K562 (cell line): ENCODE results near the gene CRYBG2. TPM values are rescaled to one million over a fixed set of nuclear protein-coding genes. Genes with fewer than 3 reads are reported as not detected.

Source experiments
- CBFB ChIP-seq: sonication (generic); formaldehyde crosslinking; IDR thresholded peaks from 2 replicates; pipeline ENCODE4 v1.4.0; 2020; ENCODE audit warnings: mild to moderate bottlenecking, missing genetic modification reagents
- CHD1 ChIP-seq: fragments of 200-600 bp; sonication (generic); IDR thresholded peaks from one replicate; pipeline ENCODE4 v1.6.1; 2012; ENCODE audit warnings: mild to moderate bottlenecking, moderate library complexity, low read length, inconsistent platforms
- ESRRB ChIP-seq: fragments of 250-450 bp; sonication (Bioruptor Pico); IDR thresholded peaks from 2 replicates; pipeline ENCODE4 v1.5.0; 2020; ENCODE audit warnings: mild to moderate bottlenecking, moderate library complexity, borderline replicate concordance
- FIP1L1 ChIP-seq: fragments of 200-400 bp; formaldehyde crosslinking; IDR thresholded peaks from 2 replicates; pipeline ENCODE4 v1.6.1; 2018; ENCODE audit warnings: mild to moderate bottlenecking, low read depth, low read length; ENCODE audit not compliant: poor library complexity, severe bottlenecking
- GTF2E2 ChIP-seq: fragments of 200-800 bp; sonication (Bioruptor generic); IDR thresholded peaks from 2 replicates; pipeline ENCODE4 v1.6.1; 2016; ENCODE audit warnings: missing genetic modification characterization, missing compliant biosample characterization
- SMAD1 ChIP-seq: fragments of 150-350 bp; IDR thresholded peaks from 2 replicates; pipeline ENCODE4 v1.6.1; 2014; ENCODE audit warnings: low read length, low read depth; ENCODE audit not compliant: partially characterized antibody
- TCFL5 ChIP-seq: fragments of 250-450 bp; sonication (Bioruptor Pico); conservative IDR thresholded peaks from 2 replicates; pipeline ENCODE4 v1.6.1; 2021; ENCODE audit warnings: mild to moderate bottlenecking, moderate library complexity, matching md5 sums
- ZNF274 ChIP-seq: IDR thresholded peaks from 2 replicates; pipeline ENCODE4 v1.6.1; 2011; ENCODE audit warnings: low read depth, mild to moderate bottlenecking, low read length, moderate library complexity, borderline replicate concordance
- ZNF384 ChIP-seq: IDR thresholded peaks from 2 replicates; pipeline ENCODE4 v1.6.1; 2012; ENCODE audit warnings: low read depth, low read length, improper control_type of control experiment
- polyA plus RNA-seq, 8 experiments: library from polyadenylated mRNA; depleted of rRNA in 4 of 8; stranded (reverse) in 5 of 8; unstranded in 3 of 8; fragments of >200 nt; fragmentation: Nextera tagmentation in 2 of 8; fragmentation: Illumina TruSeq in 1 of 8; extraction: Ambion mirVana in 2 of 8; extraction: Trizol in 1 of 8; gene quantifications; 2 replicates each; pipeline versions ENCODE4 v1.2.1 to v1.2.3, GENCODE V29; 2011 to 2014; ENCODE audit warnings: inconsistent platforms in 1 of 8, missing spikeins in 1 of 8
- total RNA-seq, 7 experiments: library from RNA; depleted of rRNA in 6 of 7; stranded (reverse); fragments of >200 nt in 6 of 7; fragmentation: Illumina TruSeq in 2 of 7; extraction: Trizol in 2 of 7; gene quantifications; 2 replicates each; pipeline versions ENCODE4 v1.2.1 to v1.2.3, GENCODE V29; 2011 to 2021; ENCODE audit warnings: low replicate concordance in 1 of 7
- TF ChIP-seq, protein P1 (sequence below): sonication (generic); formaldehyde crosslinking; IDR thresholded peaks from 2 replicates; pipeline ENCODE4 v1.9.0; 2022; ENCODE audit warnings: mild to moderate bottlenecking, missing genetic modification reagents
- TF ChIP-seq, protein P2 (sequence below): sonication (generic); formaldehyde crosslinking; IDR thresholded peaks from 2 replicates; pipeline ENCODE4 v1.8.1; 2023; ENCODE audit warnings: mild to moderate bottlenecking, missing genetic modification reagents
- TF ChIP-seq, protein P3 (sequence below): sonication (generic); formaldehyde crosslinking; IDR thresholded peaks from 2 replicates; pipeline ENCODE4 v1.8.0; 2022; ENCODE audit warnings: mild to moderate bottlenecking, missing genetic modification reagents, borderline replicate concordance
- TF ChIP-seq, protein P4 (sequence below): fragments of 250-450 bp; sonication (Bioruptor Pico); IDR thresholded peaks from 2 replicates; pipeline ENCODE4 v1.5.0; 2021; ENCODE audit warnings: mild to moderate bottlenecking, moderate library complexity
- TF ChIP-seq, protein P5 (sequence below), 2 experiments: IDR thresholded peaks; 2 replicates each; pipeline ENCODE4 v1.6.1; 2011; ENCODE audit warnings: borderline replicate concordance in 1 of 2, control low read depth in 1 of 2, low read depth in 1 of 2, low read length in 1 of 2, mild to moderate bottlenecking in 1 of 2, mixed read lengths in 1 of 2, moderate library complexity in 1 of 2; ENCODE audit not compliant: insufficient read depth in 1 of 2, insufficient read length in 1 of 2, poor library complexity in 1 of 2, severe bottlenecking in 1 of 2; ENCODE audit errors: extremely low read depth in 1 of 2

CRYBG2 gene
- total and polyA plus RNA-seq, 9 of the 15 experiments (the other 6 are each of a cell fraction or from before 2014, with no cell fraction given), result 0.39 to 8.5 (median 3.7) TPM

DNA sequence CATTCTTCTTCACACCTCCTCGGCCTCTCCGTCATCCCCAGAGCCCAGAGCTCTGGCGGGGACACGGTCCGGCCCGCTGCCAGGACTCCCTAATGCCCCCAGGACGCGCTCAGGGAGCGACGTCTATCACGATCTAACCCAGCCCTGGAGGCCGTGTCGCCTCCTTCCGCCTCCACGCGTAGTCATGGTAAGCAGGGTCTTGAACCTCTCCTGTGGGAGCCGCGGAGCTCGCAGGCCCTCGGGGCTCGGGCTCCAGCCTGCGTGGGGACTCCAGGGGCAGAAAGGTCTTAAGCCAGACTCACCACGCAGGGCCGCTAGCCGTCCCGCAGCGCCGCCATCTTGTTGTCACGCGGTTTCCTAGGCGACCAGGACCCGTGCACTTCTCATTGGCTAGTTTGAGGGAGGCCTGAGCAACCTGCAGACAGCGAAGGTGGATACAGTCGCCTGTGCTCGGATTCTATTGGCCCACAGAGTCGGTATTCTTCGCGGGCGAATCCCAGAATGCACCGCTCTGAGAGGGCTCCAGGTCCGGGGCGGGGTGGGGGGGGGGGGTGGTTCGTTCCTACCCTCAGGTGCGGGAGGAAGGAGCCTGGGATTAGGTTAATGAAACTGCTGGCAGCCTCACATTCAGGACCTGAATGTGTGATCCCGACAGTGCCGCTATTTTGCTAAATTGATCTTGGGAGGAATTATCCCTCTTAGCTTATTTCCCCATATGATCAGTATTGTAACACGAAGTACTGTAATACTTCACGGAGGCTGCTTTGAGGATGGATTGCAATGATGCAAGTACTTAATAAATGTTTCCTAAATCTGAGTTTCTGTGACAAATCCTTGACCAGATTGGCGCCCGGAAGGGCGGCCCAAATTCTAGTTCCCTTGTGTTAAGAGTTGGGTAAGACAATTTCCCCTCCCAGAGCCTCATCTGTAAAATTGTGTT lies 47.4 kb downstream of the CRYBG2 start, which contains the start of gene UBXN11 (continued):
- TF ChIP-seq, protein P1, sequence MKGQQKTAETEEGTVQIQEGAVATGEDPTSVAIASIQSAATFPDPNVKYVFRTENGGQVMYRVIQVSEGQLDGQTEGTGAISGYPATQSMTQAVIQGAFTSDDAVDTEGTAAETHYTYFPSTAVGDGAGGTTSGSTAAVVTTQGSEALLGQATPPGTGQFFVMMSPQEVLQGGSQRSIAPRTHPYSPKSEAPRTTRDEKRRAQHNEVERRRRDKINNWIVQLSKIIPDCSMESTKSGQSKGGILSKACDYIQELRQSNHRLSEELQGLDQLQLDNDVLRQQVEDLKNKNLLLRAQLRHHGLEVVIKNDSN (CRISPR knock-in tag), result 0 out of 2 replicates have a peak, but pooled peaks have one; percentile 7
- TF ChIP-seq CHD1 (no peak), TCFL5 (no peak), ESRRB (CRISPR knock-in tag) (no peak), SMAD1 (no peak), GTF2E2 (0 out of 2 replicates have a peak, but pooled peaks have one; percentile 46), ZNF274 (no peak), ZNF384 (no peak), CBFB (CRISPR knock-in tag) (no peak; the same call in 1 of the 2 replicates), FIP1L1 (no peak)
- TF ChIP-seq, protein P2, sequence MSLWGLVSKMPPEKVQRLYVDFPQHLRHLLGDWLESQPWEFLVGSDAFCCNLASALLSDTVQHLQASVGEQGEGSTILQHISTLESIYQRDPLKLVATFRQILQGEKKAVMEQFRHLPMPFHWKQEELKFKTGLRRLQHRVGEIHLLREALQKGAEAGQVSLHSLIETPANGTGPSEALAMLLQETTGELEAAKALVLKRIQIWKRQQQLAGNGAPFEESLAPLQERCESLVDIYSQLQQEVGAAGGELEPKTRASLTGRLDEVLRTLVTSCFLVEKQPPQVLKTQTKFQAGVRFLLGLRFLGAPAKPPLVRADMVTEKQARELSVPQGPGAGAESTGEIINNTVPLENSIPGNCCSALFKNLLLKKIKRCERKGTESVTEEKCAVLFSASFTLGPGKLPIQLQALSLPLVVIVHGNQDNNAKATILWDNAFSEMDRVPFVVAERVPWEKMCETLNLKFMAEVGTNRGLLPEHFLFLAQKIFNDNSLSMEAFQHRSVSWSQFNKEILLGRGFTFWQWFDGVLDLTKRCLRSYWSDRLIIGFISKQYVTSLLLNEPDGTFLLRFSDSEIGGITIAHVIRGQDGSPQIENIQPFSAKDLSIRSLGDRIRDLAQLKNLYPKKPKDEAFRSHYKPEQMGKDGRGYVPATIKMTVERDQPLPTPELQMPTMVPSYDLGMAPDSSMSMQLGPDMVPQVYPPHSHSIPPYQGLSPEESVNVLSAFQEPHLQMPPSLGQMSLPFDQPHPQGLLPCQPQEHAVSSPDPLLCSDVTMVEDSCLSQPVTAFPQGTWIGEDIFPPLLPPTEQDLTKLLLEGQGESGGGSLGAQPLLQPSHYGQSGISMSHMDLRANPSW (CRISPR knock-in tag), result peak; percentile 86; the same call in 1 of the 2 replicates
- TF ChIP-seq, protein P3, sequence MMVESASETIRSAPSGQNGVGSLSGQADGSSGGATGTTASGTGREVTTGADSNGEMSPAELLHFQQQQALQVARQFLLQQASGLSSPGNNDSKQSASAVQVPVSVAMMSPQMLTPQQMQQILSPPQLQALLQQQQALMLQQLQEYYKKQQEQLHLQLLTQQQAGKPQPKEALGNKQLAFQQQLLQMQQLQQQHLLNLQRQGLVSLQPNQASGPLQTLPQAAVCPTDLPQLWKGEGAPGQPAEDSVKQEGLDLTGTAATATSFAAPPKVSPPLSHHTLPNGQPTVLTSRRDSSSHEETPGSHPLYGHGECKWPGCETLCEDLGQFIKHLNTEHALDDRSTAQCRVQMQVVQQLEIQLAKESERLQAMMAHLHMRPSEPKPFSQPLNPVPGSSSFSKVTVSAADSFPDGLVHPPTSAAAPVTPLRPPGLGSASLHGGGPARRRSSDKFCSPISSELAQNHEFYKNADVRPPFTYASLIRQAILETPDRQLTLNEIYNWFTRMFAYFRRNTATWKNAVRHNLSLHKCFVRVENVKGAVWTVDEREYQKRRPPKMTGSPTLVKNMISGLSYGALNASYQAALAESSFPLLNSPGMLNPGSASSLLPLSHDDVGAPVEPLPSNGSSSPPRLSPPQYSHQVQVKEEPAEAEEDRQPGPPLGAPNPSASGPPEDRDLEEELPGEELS (CRISPR knock-in tag), result no peak
- TF ChIP-seq, protein P4, sequence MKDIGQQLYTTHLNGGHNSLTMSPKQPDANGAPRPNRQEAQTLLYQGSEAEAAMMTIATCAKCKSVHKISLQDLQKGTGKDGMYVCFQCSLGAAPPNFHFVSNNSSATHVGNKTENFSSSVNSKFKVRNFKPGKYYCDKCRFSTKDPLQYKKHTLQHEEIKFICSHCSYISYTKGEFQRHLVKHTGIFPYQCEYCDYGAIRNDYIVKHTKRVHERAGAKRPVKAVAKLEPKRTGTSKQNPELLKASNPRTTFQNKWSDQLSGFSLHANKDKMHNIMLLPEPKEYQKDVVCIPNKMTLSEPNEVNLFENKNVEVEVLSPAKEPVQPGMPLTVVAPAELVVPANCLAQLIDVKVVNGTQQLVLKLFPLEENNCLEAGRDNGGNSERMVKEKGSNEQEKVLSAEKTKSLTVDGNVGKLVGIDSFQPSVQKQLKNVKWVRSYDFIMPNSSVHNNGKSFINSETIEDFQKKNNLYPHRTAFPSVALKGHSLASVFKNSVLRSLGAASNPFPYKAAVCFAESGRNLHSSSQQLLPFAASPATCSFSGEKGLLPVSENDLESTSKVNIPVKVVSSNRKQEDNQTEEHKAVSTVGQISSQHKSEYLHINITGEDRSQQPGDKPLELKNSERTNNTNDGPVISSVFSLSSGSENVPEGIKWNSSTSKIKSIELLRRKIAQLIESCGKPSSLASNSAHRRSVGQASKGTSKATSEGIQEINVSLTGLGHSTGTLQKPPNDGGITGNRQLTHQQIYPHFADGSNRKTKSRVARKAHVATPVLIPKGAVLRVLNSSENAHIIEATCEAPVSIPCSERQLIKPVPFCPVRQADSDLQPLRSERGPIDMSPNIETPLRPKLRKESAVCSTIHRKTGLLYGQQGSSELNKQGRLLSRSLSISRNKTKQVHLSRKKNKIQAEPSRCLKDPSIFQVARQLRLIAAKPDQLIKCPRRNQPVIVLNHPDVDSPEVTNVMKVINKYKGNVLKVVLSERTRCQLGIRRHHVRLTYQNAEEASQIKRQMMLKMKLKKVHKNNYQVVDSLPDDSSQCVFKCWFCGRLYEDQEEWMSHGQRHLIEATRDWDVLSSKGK (CRISPR knock-in tag), result no peak
- TF ChIP-seq, protein P5, sequence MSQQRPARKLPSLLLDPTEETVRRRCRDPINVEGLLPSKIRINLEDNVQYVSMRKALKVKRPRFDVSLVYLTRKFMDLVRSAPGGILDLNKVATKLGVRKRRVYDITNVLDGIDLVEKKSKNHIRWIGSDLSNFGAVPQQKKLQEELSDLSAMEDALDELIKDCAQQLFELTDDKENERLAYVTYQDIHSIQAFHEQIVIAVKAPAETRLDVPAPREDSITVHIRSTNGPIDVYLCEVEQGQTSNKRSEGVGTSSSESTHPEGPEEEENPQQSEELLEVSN (IDR thresholded peaks at IDR 0.05; ENCODE audit: borderline replicate concordance in 1 of 2, extremely low read depth in 1 of 2, insufficient read depth in 1 of 2, insufficient read length in 1 of 2, low read depth in 1 of 2, low read length in 1 of 2, poor library complexity in 1 of 2, severe bottlenecking in 1 of 2), result peak; percentile 40 to 70
